Right lobe of liver (tissue), 4 donors: ENCODE results near the gene SERPINA10.

ENCODE experiments used
- CTCF ChIP-seq, 4 donors: fragments of 200-600 bp in 3 of 4; fragments of 450-650 bp in 1 of 4; IDR thresholded peaks; one replicate each; pipeline versions ENCODE4 v1.5.1 to v1.8.0; 2016 to 2022; ENCODE audit warnings: antibody characterized with exemption in 4 of 4, mild to moderate bottlenecking in 2 of 4
- POLR2A ChIP-seq: fragments of 450-650 bp; IDR thresholded peaks from one replicate; pipeline ENCODE4 v1.6.1; 2017; ENCODE audit warnings: antibody characterized with exemption, mild to moderate bottlenecking
- donor health status: DM: no; HTN: no; CAD: no.
- donor health status: DM: no; HTN: no; CAD: no.
- donor health status: DM: no; HTN: yes; CAD: no.

- TF ChIP-seq CTCF (IDR thresholded peaks at IDR 0.05) (no peak), POLR2A (peak; percentile 30)
Measured at GRCh38 chr14:94291906-94292525, 1.1 kb downstream of the SERPINA10 start.
